Measurements from ENCODE around the gene MRE11. TPM values are rescaled to one million over a fixed set of nuclear protein-coding genes. Genes with fewer than 3 reads are reported as not detected.
A peak's percentile ranks its signal among the peaks of the same experiment; 100 is the strongest.

MRE11 gene
- total RNA-seq, 1 donor from 2014 or later = 17.1 TPM

GRCh38 chr11:94500181-94500580 is 6.5 kb upstream of the MRE11 start:
- Mint-ChIP-seq H3K36me3 (ENCODE audit: low read depth, unreplicated experiment) (no peaks in the 10 kb centered on the region), H3K9me3 (ENCODE audit: unreplicated experiment) (no peaks in the 10 kb centered on the region), H3K4me3 (ENCODE audit: unreplicated experiment) (no peak overlapping the region), H3K4me1 (ENCODE audit: unreplicated experiment) (no peaks in the 10 kb centered on the region), H3K27me3 (ENCODE audit: unreplicated experiment) (no peaks in the 10 kb centered on the region), H3K27ac (ENCODE audit: unreplicated experiment) (no peak overlapping the region)
- no peak for TF ChIP-seq CTCF (IDR thresholded peaks at IDR 0.05; ENCODE audit: unreplicated experiment)
- no peak for DNase-seq (ENCODE audit: low spot score)

- DNase-seq (ENCODE audit: low spot score) = no peak
- no peak for TF ChIP-seq CTCF (IDR thresholded peaks at IDR 0.05; ENCODE audit: unreplicated experiment)
- Mint-ChIP-seq H3K27ac (ENCODE audit: unreplicated experiment) (peak overlapping the region; percentile 96), H3K4me1 (ENCODE audit: unreplicated experiment) (peaks cover 12% of the 10 kb centered on the region), H3K4me3 (ENCODE audit: unreplicated experiment) (peak overlapping the region; percentile 92), H3K36me3 (ENCODE audit: low read depth, unreplicated experiment) (peaks cover 8% of the 10 kb centered on the region), H3K27me3 (ENCODE audit: unreplicated experiment) (peaks cover 2% of the 10 kb centered on the region), H3K9me3 (ENCODE audit: unreplicated experiment) (no peaks in the 10 kb centered on the region)
These were observed 559 bp upstream of the MRE11 start for GRCh38 chr11:94494126-94494680.

GRCh38 chr11:94486068-94486467 is 7.6 kb downstream of the MRE11 start:
- no peak overlapping the region for H3K4me3 Mint-ChIP-seq (ENCODE audit: unreplicated experiment)
- no peak for TF ChIP-seq CTCF (IDR thresholded peaks at IDR 0.05; ENCODE audit: unreplicated experiment)

GRCh38 chr11:94481342-94481741 is 12.3 kb downstream of the MRE11 start:
- Mint-ChIP-seq H3K27ac (ENCODE audit: unreplicated experiment) (no peak overlapping the region), H3K4me3 (ENCODE audit: unreplicated experiment) (no peak overlapping the region), H3K4me1 (ENCODE audit: unreplicated experiment) (no peaks in the 10 kb centered on the region), H3K36me3 (ENCODE audit: low read depth, unreplicated experiment) (peaks cover 3% of the 10 kb centered on the region), H3K9me3 (ENCODE audit: unreplicated experiment) (no peaks in the 10 kb centered on the region), H3K27me3 (ENCODE audit: unreplicated experiment) (no peaks in the 10 kb centered on the region)
- no peak for DNase-seq (ENCODE audit: low spot score)
- TF ChIP-seq CTCF (IDR thresholded peaks at IDR 0.05; ENCODE audit: unreplicated experiment) = no peak

More at GRCh38 chr11:94486068-94486467, 7.6 kb downstream of the MRE11 start:
- H3K27ac Mint-ChIP-seq (ENCODE audit: unreplicated experiment) = no peak overlapping the region
- no peak for DNase-seq (ENCODE audit: low spot score)
- no peaks in the 10 kb centered on the region for H3K4me1 Mint-ChIP-seq (ENCODE audit: unreplicated experiment)
- H3K36me3 Mint-ChIP-seq (ENCODE audit: low read depth, unreplicated experiment) = peaks cover 19% of the 10 kb centered on the region
- no peaks in the 10 kb centered on the region for H3K9me3 Mint-ChIP-seq (ENCODE audit: unreplicated experiment)
- H3K27me3 Mint-ChIP-seq (ENCODE audit: unreplicated experiment) = no peaks in the 10 kb centered on the region

- DNase-seq (ENCODE audit: low spot score) = no peak
- no peaks in the 10 kb centered on the region for H3K9me3 Mint-ChIP-seq (ENCODE audit: unreplicated experiment)
- H3K27ac Mint-ChIP-seq (ENCODE audit: unreplicated experiment) = no peak overlapping the region
- H3K4me3 Mint-ChIP-seq (ENCODE audit: unreplicated experiment) = no peak overlapping the region
- no peak for TF ChIP-seq CTCF (IDR thresholded peaks at IDR 0.05; ENCODE audit: unreplicated experiment)
- H3K36me3 Mint-ChIP-seq (ENCODE audit: low read depth, unreplicated experiment) = no peaks in the 10 kb centered on the region
- peaks cover 2% of the 10 kb centered on the region for H3K27me3 Mint-ChIP-seq (ENCODE audit: unreplicated experiment)
- H3K4me1 Mint-ChIP-seq (ENCODE audit: unreplicated experiment) = no peaks in the 10 kb centered on the region
These were observed 16.0 kb downstream of the MRE11 start for GRCh38 chr11:94477624-94478023.

Measured in endothelial cell (in vitro differentiated cells).